Esophagus squamous epithelium (tissue), 5 donors: ENCODE data around the gene SOX18. TPM values are rescaled to one million over a fixed set of nuclear protein-coding genes. Genes with fewer than 3 reads are reported as not detected.
"Not testable (repeated sequence)": the region's sequence is repeated elsewhere in the genome, so short reads cannot be mapped to it uniquely, and the experiment has no call there.

Experiments used
- DNase-seq: peaks from one replicate; lab custom pipeline; 2025; lab: John Stamatoyannopoulos, UW
- H3K27ac ChIP-seq, 4 donors: fragments of 200-600 bp; sonication (generic); one replicate each; pipeline ENCODE4 v1.5.1; 2016 to 2019; ENCODE audit warnings: mild to moderate bottlenecking in 1 of 4
- H3K27me3 ChIP-seq, 4 donors: fragments of 200-600 bp; sonication (generic); 1 replicate in 3 of 4; 2 replicates in 1 of 4; pipeline versions ENCODE4 v1.5.1 to v1.6.0; 2017 to 2021; ENCODE audit warnings: antibody characterized with exemption in 1 of 4
- H3K36me3 ChIP-seq, 3 donors: fragments of 200-600 bp; sonication (generic); one replicate each; pipeline ENCODE4 v1.5.1; 2016 to 2019
- H3K4me1 ChIP-seq, 3 donors: fragments of 200-600 bp; sonication (generic); one replicate each; pipeline ENCODE4 v1.5.1; 2017 to 2019
- H3K4me3 ChIP-seq, 4 donors: fragments of 200-600 bp; sonication (generic); 1 replicate in 3 of 4; 2 replicates in 1 of 4; pipeline ENCODE4 v1.5.1; 2016 to 2019; ENCODE audit warnings: mild to moderate bottlenecking in 2 of 4, moderate library complexity in 1 of 4
- H3K9me3 ChIP-seq, 3 donors: fragments of 200-600 bp; sonication (generic); one replicate each; pipeline ENCODE4 v1.5.1; 2016 to 2019
- POLR2A ChIP-seq, 4 donors: fragments of 450-650 bp; IDR thresholded peaks; one replicate each; pipeline ENCODE4 v1.6.1; 2017; ENCODE audit warnings: antibody characterized with exemption in 4 of 4, mild to moderate bottlenecking in 4 of 4, moderate library complexity in 3 of 4
- WGBS, 2 donors: methylation state at CpG; one replicate each; pipeline ENCODE4 v1.1.5; 2018; 5-methylcytosine and 5-hydroxymethylcytosine counted together
- intact Hi-C: fragments of 100-400 bp; cut with DNase I; formaldehyde crosslinking; loops from one replicate; pipeline ENCODE4 v1.15.0; 2022
- total RNA-seq, 4 donors: library from RNA; depleted of rRNA; stranded (reverse); fragments of >200 nt; gene quantifications; one replicate each; pipeline ENCODE4 v1.1.0, GENCODE V29; 2016
- TF ChIP-seq, protein P1 (sequence below), 6 experiments: fragments of 450-650 bp in 4 of 6; fragments of 200-600 bp in 2 of 6; sonication (generic) in 2 of 6; IDR thresholded peaks; one replicate each; pipeline ENCODE4 v1.5.1; 2016 to 2019; ENCODE audit warnings: antibody characterized with exemption in 6 of 6, mild to moderate bottlenecking in 4 of 6, moderate library complexity in 4 of 6
- donor health status: DM: yes; HTN: yes; CAD: no.

Gene SOX18
- total RNA-seq, 4 donors from 2014 or later: 1.3 to 4.5 (median 3.9) TPM

GRCh38 chr20:64093013-64093503 is 43.6 kb upstream of the SOX18 start:
- Histone ChIP-seq H3K9me3 (no peaks in the 10 kb centered on the region), H3K4me3 (no peak overlapping the region), H3K27me3 (peaks cover 0 to 55% (median 0%) of the 10 kb centered on the region in 4 donors), H3K36me3 (no peaks in the 10 kb centered on the region), H3K27ac (no peak overlapping the region), H3K4me1 (peaks cover 0 to 13% (median 0%) of the 10 kb centered on the region in 3 donors)
- no peak for TF ChIP-seq POLR2A (IDR thresholded peaks at IDR 0.05)
- TF ChIP-seq, protein P1, sequence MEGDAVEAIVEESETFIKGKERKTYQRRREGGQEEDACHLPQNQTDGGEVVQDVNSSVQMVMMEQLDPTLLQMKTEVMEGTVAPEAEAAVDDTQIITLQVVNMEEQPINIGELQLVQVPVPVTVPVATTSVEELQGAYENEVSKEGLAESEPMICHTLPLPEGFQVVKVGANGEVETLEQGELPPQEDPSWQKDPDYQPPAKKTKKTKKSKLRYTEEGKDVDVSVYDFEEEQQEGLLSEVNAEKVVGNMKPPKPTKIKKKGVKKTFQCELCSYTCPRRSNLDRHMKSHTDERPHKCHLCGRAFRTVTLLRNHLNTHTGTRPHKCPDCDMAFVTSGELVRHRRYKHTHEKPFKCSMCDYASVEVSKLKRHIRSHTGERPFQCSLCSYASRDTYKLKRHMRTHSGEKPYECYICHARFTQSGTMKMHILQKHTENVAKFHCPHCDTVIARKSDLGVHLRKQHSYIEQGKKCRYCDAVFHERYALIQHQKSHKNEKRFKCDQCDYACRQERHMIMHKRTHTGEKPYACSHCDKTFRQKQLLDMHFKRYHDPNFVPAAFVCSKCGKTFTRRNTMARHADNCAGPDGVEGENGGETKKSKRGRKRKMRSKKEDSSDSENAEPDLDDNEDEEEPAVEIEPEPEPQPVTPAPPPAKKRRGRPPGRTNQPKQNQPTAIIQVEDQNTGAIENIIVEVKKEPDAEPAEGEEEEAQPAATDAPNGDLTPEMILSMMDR (IDR thresholded peaks at IDR 0.05): no peak
- WGBS, 2 donors: 40% methylated on average over 1 of the region's 9 CpGs; no CpG with 5 or more reads in 1 of the 2 donors
- no peak for DNase-seq
- intact Hi-C loops: no loop called here

- Histone ChIP-seq H3K36me3 (no peaks in the 10 kb centered on the region), H3K4me3 (no peak overlapping the region), H3K27ac (no peak overlapping the region), H3K9me3 (no peaks in the 10 kb centered on the region), H3K4me1 (peaks cover 0 to 13% (median 0%) of the 10 kb centered on the region in 3 donors), H3K27me3 (peaks cover 0 to 57% (median 0%) of the 10 kb centered on the region in 4 donors)
- TF ChIP-seq, protein P1 (IDR thresholded peaks at IDR 0.05): no peak
- no peak for TF ChIP-seq POLR2A (IDR thresholded peaks at IDR 0.05)
- 37% methylated on average over 14 of the region's 27 CpGs; no CpG with 5 or more reads in 1 of the 2 donors for WGBS, 2 donors
- DNase-seq: no peak
- intact Hi-C loops: no loop called here
These were observed 43.0 kb upstream of the SOX18 start for GRCh38 chr20:64092258-64093012.

- WGBS, 2 donors: 7 to 25% methylated on average over 3 to 4 of the region's 16 CpGs
These were observed 42.3 kb upstream of the SOX18 start for GRCh38 chr20:64091770-64092169.

DNA sequence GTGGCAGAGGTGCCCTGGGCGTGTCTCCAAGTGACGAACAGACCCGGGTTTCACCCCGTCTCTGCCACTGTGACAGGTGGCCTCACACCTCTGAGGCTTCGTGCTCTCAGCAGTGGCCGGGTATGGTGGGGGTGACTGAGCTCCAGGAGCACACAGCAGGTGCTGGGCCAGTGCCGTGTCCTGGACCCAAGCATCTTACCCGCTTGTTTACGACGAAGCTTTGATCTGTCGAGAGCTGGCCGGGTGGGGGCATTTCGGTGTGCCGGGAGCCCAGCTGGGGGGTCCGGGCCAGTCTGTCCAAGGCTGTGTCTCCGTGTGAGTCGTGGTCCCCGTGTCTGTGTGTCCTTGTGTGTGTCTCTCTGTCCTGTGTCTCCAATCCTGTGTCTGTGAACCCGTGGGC is 41.9 kb upstream of the SOX18 start:
- TF ChIP-seq, protein P1 (IDR thresholded peaks at IDR 0.05): no peak
- TF ChIP-seq POLR2A (IDR thresholded peaks at IDR 0.05): no peak
- Histone ChIP-seq H3K36me3 (no peaks in the 10 kb centered on the region), H3K27ac (no peak overlapping the region), H3K4me1 (peaks cover 0 to 13% (median 0%) of the 10 kb centered on the region in 3 donors), H3K4me3 (no peak overlapping the region), H3K27me3 (peaks cover 0 to 59% (median 0%) of the 10 kb centered on the region in 4 donors), H3K9me3 (no peaks in the 10 kb centered on the region)
- WGBS, 2 donors: 67 to 69% methylated on average over 1 to 6 of the region's 19 CpGs
- DNase-seq: no peak
- intact Hi-C loops: no loop called here

More at GRCh38 chr20:64091770-64092169, 42.3 kb upstream of the SOX18 start:
- no peak for TF ChIP-seq POLR2A (IDR thresholded peaks at IDR 0.05)
- TF ChIP-seq, protein P1 (IDR thresholded peaks at IDR 0.05): no peak
- intact Hi-C loops: no loop called here
- no peaks in the 10 kb centered on the region for H3K36me3 ChIP-seq
- no peak overlapping the region for H3K27ac ChIP-seq
- H3K4me3 ChIP-seq: no peak overlapping the region
- no peak for DNase-seq
- H3K4me1 ChIP-seq: peaks cover 0 to 13% (median 0%) of the 10 kb centered on the region in 3 donors
- H3K27me3 ChIP-seq: peaks cover 0 to 59% (median 0%) of the 10 kb centered on the region in 4 donors
- no peaks in the 10 kb centered on the region for H3K9me3 ChIP-seq

- WGBS, 2 donors: 40 to 45% methylated on average over 1 to 6 of the region's 10 CpGs
- no peak for DNase-seq
- Histone ChIP-seq H3K4me3 (no peak overlapping the region), H3K4me1 (peaks cover 0 to 13% (median 0%) of the 10 kb centered on the region in 3 donors), H3K9me3 (no peaks in the 10 kb centered on the region), H3K36me3 (no peaks in the 10 kb centered on the region), H3K27ac (no peak overlapping the region), H3K27me3 (peaks cover 0 to 59% (median 1%) of the 10 kb centered on the region in 4 donors)
- intact Hi-C loops: no loop called here
- TF ChIP-seq, protein P1 (IDR thresholded peaks at IDR 0.05): no peak
These were observed 40.7 kb upstream of the SOX18 start for GRCh38 chr20:64090165-64090564.

DNA sequence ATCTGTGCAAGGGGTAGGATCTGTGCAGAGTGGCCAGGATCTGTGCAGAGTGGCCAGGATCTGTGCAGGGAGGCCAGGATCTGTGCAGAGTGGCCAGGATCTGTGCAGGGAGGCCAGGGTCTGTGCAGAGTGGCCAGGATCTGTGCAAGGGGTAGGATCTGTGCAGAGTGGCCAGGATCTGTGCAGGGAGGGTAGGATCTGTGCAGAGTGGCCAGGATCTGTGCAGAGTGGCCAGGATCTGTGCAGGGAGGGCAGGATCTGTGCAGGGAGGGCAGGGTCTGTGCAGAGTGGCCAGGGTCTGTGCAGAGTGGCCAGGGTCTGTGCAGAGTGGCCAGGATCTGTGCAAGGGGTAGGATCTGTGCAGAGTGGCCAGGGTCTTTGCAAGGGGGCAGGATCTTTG is 39.1 kb upstream of the SOX18 start:
- H3K27ac ChIP-seq, H3K4me3 ChIP-seq, intact Hi-C loops, DNase-seq, H3K9me3 ChIP-seq, H3K36me3 ChIP-seq: not testable (repeated sequence)
- H3K27me3 ChIP-seq: peaks cover 0 to 75% (median 9%) of the 10 kb centered on the region in 4 donors
- H3K4me1 ChIP-seq: peaks cover 8 to 28% (median 10%) of the 10 kb centered on the region in 3 donors

DNA sequence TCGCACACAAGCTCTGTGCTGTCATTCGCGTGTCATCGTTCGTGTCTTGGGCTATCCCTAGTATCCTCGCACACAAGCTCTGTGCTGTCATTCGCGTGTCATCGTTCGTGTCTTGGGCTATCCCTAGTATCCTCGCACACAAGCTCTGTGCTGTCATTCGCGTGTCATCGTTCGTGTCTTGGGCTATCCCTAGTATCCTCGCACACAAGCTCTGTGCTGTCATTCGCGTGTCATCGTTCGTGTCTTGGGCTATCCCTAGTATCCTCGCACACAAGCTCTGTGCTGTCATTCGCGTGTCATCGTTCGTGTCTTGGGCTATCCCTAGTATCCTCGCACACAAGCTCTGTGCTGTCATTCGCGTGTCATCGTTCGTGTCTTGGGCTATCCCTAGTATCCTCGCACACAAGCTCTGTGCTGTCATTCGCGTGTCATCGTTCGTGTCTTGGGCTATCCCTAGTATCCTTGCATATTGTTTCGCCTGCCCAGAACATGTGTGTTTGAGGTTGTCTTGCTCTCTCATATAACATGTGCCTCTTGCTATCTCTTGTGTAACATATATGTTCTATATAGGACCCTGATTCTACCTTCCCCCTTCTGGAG is 37.9 kb upstream of the SOX18 start:
- DNase-seq, H3K36me3 ChIP-seq, H3K27ac ChIP-seq, H3K9me3 ChIP-seq, intact Hi-C loops, H3K4me3 ChIP-seq: not testable (repeated sequence)
- Histone ChIP-seq H3K4me1 (peaks cover 14 to 33% (median 15%) of the 10 kb centered on the region in 3 donors), H3K27me3 (peaks cover 0 to 78% (median 9%) of the 10 kb centered on the region in 4 donors)
- WGBS, 2 donors: 60 to 90% methylated on average over 2 of the region's 36 CpGs
